Mucosa of stomach (tissue), 1 donor: ENCODE measurements around the gene STAG1.
"Not testable (repeated sequence)": the region's sequence is repeated elsewhere in the genome, so short reads cannot be mapped to it uniquely, and the experiment has no call there.

ENCODE experiments used
- H3K27me3 ChIP-seq: one replicate; pipeline ENCODE4 v1.7.0; 2013; ENCODE audit warnings: mild to moderate bottlenecking, low read length; ENCODE audit not compliant: control insufficient read depth, insufficient read depth
- H3K36me3 ChIP-seq: one replicate; pipeline ENCODE4 v1.7.0; 2013; ENCODE audit warnings: low read length; ENCODE audit not compliant: control insufficient read depth, insufficient read depth
- H3K4me1 ChIP-seq: one replicate; pipeline ENCODE4 v1.7.0; 2013; ENCODE audit warnings: mild to moderate bottlenecking, low read length; ENCODE audit not compliant: control insufficient read depth, insufficient read depth
- H3K4me3 ChIP-seq: one replicate; pipeline ENCODE4 v1.7.0; 2013; ENCODE audit warnings: low read length
- H3K9ac ChIP-seq: one replicate; pipeline ENCODE4 v1.7.0; 2013; ENCODE audit warnings: mild to moderate bottlenecking, low read length, moderate library complexity
- H3K9me3 ChIP-seq: one replicate; pipeline ENCODE4 v1.7.0; 2013; ENCODE audit warnings: mild to moderate bottlenecking, low read length, moderate library complexity; ENCODE audit not compliant: control insufficient read depth
- donor health status: Pancreatic carcinoma.

The STAG1 gene

GRCh38 chr3:136736950-136737349 lies 15.2 kb downstream of the STAG1 start:
- not testable (repeated sequence) for H3K36me3 ChIP-seq, H3K4me1 ChIP-seq, H3K4me3 ChIP-seq, H3K9me3 ChIP-seq, H3K27me3 ChIP-seq, H3K9ac ChIP-seq

- Histone ChIP-seq H3K4me3 (no peak overlapping the region), H3K27me3 (no peaks in the 10 kb centered on the region), H3K36me3 (no peaks in the 10 kb centered on the region), H3K9ac (no peak overlapping the region), H3K4me1 (peaks cover 17% of the 10 kb centered on the region), H3K9me3 (no peaks in the 10 kb centered on the region)
Observed at GRCh38 chr3:136735103-136735502, 17.1 kb downstream of the STAG1 start.

- peaks cover 17% of the 10 kb centered on the region for H3K4me1 ChIP-seq
- H3K9me3 ChIP-seq, result no peaks in the 10 kb centered on the region
- no peaks in the 10 kb centered on the region for H3K27me3 ChIP-seq
- no peak overlapping the region for H3K4me3 ChIP-seq
- no peaks in the 10 kb centered on the region for H3K36me3 ChIP-seq
- H3K9ac ChIP-seq, result no peak overlapping the region
Observed at GRCh38 chr3:136734382-136735070, 17.7 kb downstream of the STAG1 start.

GRCh38 chr3:136733317-136733833 lies 18.8 kb downstream of the STAG1 start:
- Histone ChIP-seq H3K4me1 (peaks cover 17% of the 10 kb centered on the region), H3K4me3 (no peak overlapping the region), H3K27me3 (no peaks in the 10 kb centered on the region), H3K36me3 (no peaks in the 10 kb centered on the region), H3K9me3 (no peaks in the 10 kb centered on the region), H3K9ac (no peak overlapping the region)

- Histone ChIP-seq H3K4me1 (peaks cover 20% of the 10 kb centered on the region), H3K36me3 (no peaks in the 10 kb centered on the region), H3K9ac (no peak overlapping the region), H3K9me3 (no peaks in the 10 kb centered on the region), H3K27me3 (no peaks in the 10 kb centered on the region), H3K4me3 (no peak overlapping the region)
Observed at GRCh38 chr3:136731274-136731884, 20.8 kb downstream of the STAG1 start.

- Histone ChIP-seq H3K36me3 (no peaks in the 10 kb centered on the region), H3K27me3 (no peaks in the 10 kb centered on the region), H3K9me3 (no peaks in the 10 kb centered on the region), H3K9ac (no peak overlapping the region), H3K4me3 (no peak overlapping the region), H3K4me1 (peaks cover 27% of the 10 kb centered on the region)
Observed at GRCh38 chr3:136730595-136731273, 21.4 kb downstream of the STAG1 start.

DNA sequence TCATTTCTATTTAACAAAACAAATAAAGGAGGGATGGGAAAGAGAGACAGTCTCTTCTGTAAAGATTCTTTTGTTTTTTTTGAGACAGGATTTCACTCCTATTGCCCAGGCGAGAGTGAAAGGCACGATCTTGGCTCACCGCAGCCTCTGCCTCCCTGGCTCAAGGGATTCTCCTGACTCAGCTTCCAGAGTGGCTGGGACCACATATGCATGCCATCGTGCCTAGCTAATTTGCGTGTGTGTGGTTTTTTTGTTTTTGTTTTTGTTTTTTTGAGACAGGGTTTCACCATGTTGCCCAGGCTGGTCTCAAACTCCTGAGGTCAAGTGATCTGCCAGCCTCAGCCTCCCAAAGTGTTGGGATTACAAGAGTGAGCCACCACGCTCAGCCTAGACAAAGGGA lies 23.3 kb downstream of the STAG1 start:
- H3K9ac ChIP-seq, result no peak overlapping the region
- peaks cover 34% of the 10 kb centered on the region for H3K4me1 ChIP-seq

DNA sequence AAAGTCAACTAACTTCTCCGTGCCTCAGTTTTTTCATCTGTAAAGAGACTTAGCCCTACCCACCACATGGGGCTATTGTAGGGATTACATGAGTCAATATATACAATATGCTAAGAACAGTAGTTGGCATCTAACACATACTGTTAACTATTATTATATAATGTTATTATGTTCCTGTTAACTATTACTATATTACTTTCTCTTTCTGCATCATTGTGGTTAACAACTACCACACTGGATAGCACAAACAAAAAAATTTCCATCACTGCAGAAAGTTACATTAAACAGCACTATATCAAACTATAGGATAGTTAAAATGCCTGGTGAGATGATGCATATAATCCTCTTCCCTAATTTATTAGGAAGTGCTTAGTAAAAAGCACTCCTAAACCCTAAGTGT lies 23.7 kb downstream of the STAG1 start:
- no peak overlapping the region for H3K9ac ChIP-seq

More for the DNA sequence above, 23.3 kb downstream of the STAG1 start:
- H3K4me3 ChIP-seq, result no peak overlapping the region
- H3K27me3 ChIP-seq, result no peaks in the 10 kb centered on the region
- no peaks in the 10 kb centered on the region for H3K9me3 ChIP-seq
- no peaks in the 10 kb centered on the region for H3K36me3 ChIP-seq

DNA sequence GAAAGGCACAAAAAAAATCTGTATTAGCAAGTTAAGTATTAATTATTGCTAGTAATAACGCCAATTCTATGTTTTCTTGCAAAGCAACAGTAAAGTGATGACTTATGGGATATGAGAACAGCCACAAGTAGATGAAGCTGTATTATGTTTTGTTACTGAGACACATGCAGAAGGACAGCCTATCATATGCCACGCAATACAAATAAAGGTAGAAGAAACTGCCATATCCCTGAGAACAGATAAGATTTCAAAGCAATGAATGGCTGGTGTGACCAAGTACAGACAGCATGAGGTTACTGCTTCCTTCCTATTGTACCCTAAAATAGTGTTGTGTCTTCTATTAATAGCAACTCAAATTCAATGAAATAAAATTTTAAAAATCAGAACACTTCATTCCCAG lies 26.7 kb downstream of the STAG1 start:
- Histone ChIP-seq H3K27me3 (no peaks in the 10 kb centered on the region), H3K9me3 (no peaks in the 10 kb centered on the region), H3K4me3 (no peak overlapping the region), H3K4me1 (peaks cover 20% of the 10 kb centered on the region), H3K9ac (no peak overlapping the region), H3K36me3 (no peaks in the 10 kb centered on the region)

More for the DNA sequence above, 23.7 kb downstream of the STAG1 start:
- Histone ChIP-seq H3K36me3 (no peaks in the 10 kb centered on the region), H3K4me1 (peaks cover 34% of the 10 kb centered on the region), H3K9me3 (no peaks in the 10 kb centered on the region), H3K4me3 (no peak overlapping the region), H3K27me3 (no peaks in the 10 kb centered on the region)

DNA sequence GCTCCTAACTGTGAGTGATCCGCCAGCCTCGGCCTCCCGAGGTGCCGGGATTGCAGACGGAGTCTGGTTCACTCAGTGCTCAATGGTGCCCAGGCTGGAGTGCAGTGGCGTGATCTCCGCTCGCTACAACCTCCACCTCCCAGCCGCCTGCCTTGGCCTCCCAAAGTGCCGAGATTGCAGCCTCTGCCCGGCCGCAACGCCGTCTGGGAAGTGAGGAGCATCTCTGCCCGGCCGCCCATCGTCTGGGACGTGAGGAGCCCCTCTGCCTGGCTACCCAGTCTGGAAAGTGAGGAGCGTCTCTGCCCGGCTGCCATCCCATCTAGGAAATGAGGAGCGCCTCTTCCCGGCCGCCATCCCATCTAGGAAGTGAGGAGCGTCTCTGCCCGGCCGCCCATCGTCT lies 29.3 kb downstream of the STAG1 start:
- not testable (repeated sequence) for H3K9me3 ChIP-seq
- H3K4me1 ChIP-seq, result peaks cover 17% of the 10 kb centered on the region

GRCh38 chr3:136722399-136722798 lies 29.8 kb downstream of the STAG1 start:
- H3K9ac ChIP-seq, H3K4me3 ChIP-seq: not testable (repeated sequence)

More for the DNA sequence above, 29.3 kb downstream of the STAG1 start:
- H3K27me3 ChIP-seq, H3K9ac ChIP-seq, H3K36me3 ChIP-seq, H3K4me3 ChIP-seq: not testable (repeated sequence)

GRCh38 chr3:136720091-136720490 lies 32.1 kb downstream of the STAG1 start:
- peaks cover 1% of the 10 kb centered on the region for H3K4me1 ChIP-seq

More at GRCh38 chr3:136722399-136722798, 29.8 kb downstream of the STAG1 start:
- peaks cover 17% of the 10 kb centered on the region for H3K4me1 ChIP-seq
- not testable (repeated sequence) for H3K36me3 ChIP-seq, H3K9me3 ChIP-seq, H3K27me3 ChIP-seq

More at GRCh38 chr3:136720091-136720490, 32.1 kb downstream of the STAG1 start:
- no peaks in the 10 kb centered on the region for H3K27me3 ChIP-seq
- H3K9ac ChIP-seq, result no peak overlapping the region
- no peaks in the 10 kb centered on the region for H3K36me3 ChIP-seq
- H3K4me3 ChIP-seq, result no peak overlapping the region
- H3K9me3 ChIP-seq, result no peaks in the 10 kb centered on the region
